Naive thymus-derived CD8-positive, alpha-beta T cell (primary cell): ENCODE results near the gene RAMACL. TPM values are rescaled to one million over a fixed set of nuclear protein-coding genes. Genes with fewer than 3 reads are reported as not detected.
A peak's percentile ranks its signal among the peaks of the same experiment; 100 is the strongest.

Experiments
- ATAC-seq, 2 donors: fragments of 150-1000 bp; cut with Tn5 transposase in 1 of 2; sonication (Bioruptor Pico), chemical (Tn5 transposase) in 1 of 2; 1 replicate in 1 of 2; 2 replicates in 1 of 2; pipeline ENCODE4 v1.10.0; 2021; ENCODE audit warnings: mild to moderate bottlenecking in 2 of 2, moderate library complexity in 2 of 2
- POLR2A ChIA-PET: fragments of 350-600 bp; sonication (Branson Sonifier 250); formaldehyde crosslinking; loops from one replicate; lab custom pipeline; 2021; ENCODE audit warnings: antibody characterized with exemption; lab: Charles Lee
- DNase-seq, 10 donors: peaks; one replicate each; pipeline versions ENCODE4 v3.0.0 to v3.0.0-alpha.2; 2020 to 2022
- H3K27ac Mint-ChIP-seq, 10 donors: one replicate each; pipeline ENCODE4 v1.8.0; 2020 to 2022; ENCODE audit warnings: mild to moderate bottlenecking in 10 of 10, mixed read lengths in 10 of 10, moderate library complexity in 4 of 10, inconsistent platforms in 1 of 10
- H3K27me3 Mint-ChIP-seq, 5 donors: one replicate each; pipeline ENCODE4 v1.8.0; 2021 to 2022; ENCODE audit warnings: mixed read lengths in 5 of 5
- H3K36me3 Mint-ChIP-seq, 3 donors: one replicate each; pipeline ENCODE4 v1.8.0; 2020 to 2022; ENCODE audit warnings: mixed read lengths in 3 of 3, mild to moderate bottlenecking in 2 of 3, inconsistent platforms in 1 of 3
- H3K4me1 Mint-ChIP-seq, 4 donors: one replicate each; pipeline ENCODE4 v1.8.0; 2021 to 2022; ENCODE audit warnings: mixed read lengths in 4 of 4
- H3K4me3 Mint-ChIP-seq, 10 donors: one replicate each; pipeline ENCODE4 v1.8.0; 2020 to 2022; ENCODE audit warnings: mild to moderate bottlenecking in 10 of 10, mixed read lengths in 10 of 10, moderate library complexity in 6 of 10, inconsistent platforms in 1 of 10
- H3K9me3 Mint-ChIP-seq, 9 donors: one replicate each; pipeline ENCODE4 v1.8.0; 2020 to 2022; ENCODE audit warnings: mixed read lengths in 9 of 9, mild to moderate bottlenecking in 3 of 9, inconsistent platforms in 1 of 9, moderate library complexity in 1 of 9
- polyA plus RNA-seq, 3 donors: library from polyadenylated mRNA; unstranded; fragments of 300-500 nt; fragmentation: Illumina TruSeq; gene quantifications; one replicate each; pipeline ENCODE4 v1.2.3, GENCODE V29; 2021
- total RNA-seq, 8 experiments: library from RNA in 2 of 8; stranded (reverse) in 2 of 8; gene quantifications; one replicate each; pipeline ENCODE4 v1.2.3 and lab custom pipeline; 2021 to 2026

Gene RAMACL
- total and polyA plus RNA-seq, 5 experiments from 2014 or later = 0.11 to 0.42 (median 0.33) TPM

DNA sequence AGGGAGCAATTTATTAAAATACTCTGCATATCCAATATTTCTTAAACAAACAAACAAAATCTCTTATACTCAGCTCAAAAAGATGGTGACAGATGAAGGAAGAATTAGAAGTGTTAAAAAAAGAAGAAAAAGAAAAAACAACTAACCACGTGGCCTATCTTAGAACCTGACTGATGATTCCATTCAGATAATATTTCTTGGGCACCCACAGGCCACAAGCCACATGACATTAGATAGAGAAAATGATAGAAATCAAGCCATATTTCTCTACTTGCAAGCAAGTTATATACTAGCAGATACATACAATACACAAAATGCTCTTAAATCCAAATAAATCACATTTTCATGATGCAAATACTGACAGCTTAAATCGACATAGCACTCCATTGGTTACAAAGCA is 14.5 kb upstream of the RAMACL start:
- DNase-seq (no peak), ATAC-seq (no peak)
- Mint-ChIP-seq H3K36me3 (peaks cover 0 to 2% (median 0%) of the 10 kb centered on the region in 3 donors), H3K4me3 (no peak overlapping the region), H3K27me3 (peaks cover 0 to 3% (median 1%) of the 10 kb centered on the region in 5 donors), H3K9me3 (no peaks in the 10 kb centered on the region), H3K4me1 (peaks cover 0 to 6% (median under 1%) of the 10 kb centered on the region in 4 donors), H3K27ac (no peak overlapping the region)
- POLR2A ChIA-PET = no interaction called here

DNA sequence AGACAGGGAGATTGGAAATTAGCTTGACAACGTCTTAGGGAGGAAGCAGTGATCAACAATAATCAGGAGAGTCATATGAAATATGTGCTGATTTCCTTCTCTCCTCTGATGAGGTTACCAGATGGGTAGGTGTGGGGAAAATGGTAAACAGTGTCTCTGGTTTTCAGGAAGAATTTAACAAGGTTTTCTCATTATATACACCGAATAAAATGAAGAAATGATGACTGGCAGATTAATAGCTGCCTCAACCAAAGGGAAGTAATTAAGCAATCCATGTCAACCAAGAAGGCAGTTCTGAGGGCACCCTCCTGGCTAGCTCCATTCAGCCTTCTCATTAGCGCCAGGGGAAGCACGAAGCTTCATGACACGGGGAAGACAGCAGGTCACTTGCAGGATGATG is 12.7 kb upstream of the RAMACL start:
- peaks cover 0 to 3% (median 1%) of the 10 kb centered on the region in 5 donors for H3K27me3 Mint-ChIP-seq
- H3K27ac Mint-ChIP-seq = no peak overlapping the region
- H3K36me3 Mint-ChIP-seq = peaks cover 0 to 4% (median 0%) of the 10 kb centered on the region in 3 donors

GRCh38 chr6:166598441-166599138 is 12.1 kb upstream of the RAMACL start:
- H3K9me3 Mint-ChIP-seq = no peaks in the 10 kb centered on the region
- H3K4me1 Mint-ChIP-seq = peaks cover 0 to 6% (median under 1%) of the 10 kb centered on the region in 4 donors
- ATAC-seq = no peak
- no peak overlapping the region for H3K27ac Mint-ChIP-seq
- DNase-seq = no peak
- H3K4me3 Mint-ChIP-seq = no peak overlapping the region
- H3K36me3 Mint-ChIP-seq = peaks cover 0 to 4% (median 0%) of the 10 kb centered on the region in 3 donors
- peaks cover 0 to 3% (median 1%) of the 10 kb centered on the region in 5 donors for H3K27me3 Mint-ChIP-seq
- POLR2A ChIA-PET = interaction anchor here (0.5 kb wide), 1 partner anchor 11 kb away, joined by 3 read pairs; no protein-coding TSS in a partner anchor

More for the DNA sequence above, 12.7 kb upstream of the RAMACL start:
- Mint-ChIP-seq H3K4me1 (peaks cover 0 to 6% (median under 1%) of the 10 kb centered on the region in 4 donors), H3K4me3 (no peak overlapping the region), H3K9me3 (no peaks in the 10 kb centered on the region)
- no peak for DNase-seq
- no peak for ATAC-seq
- POLR2A ChIA-PET = interaction anchor here (0.5 kb wide), 1 partner anchor 10 kb away, joined by 3 read pairs; no protein-coding TSS in a partner anchor

GRCh38 chr6:166597711-166598440 is 11.4 kb upstream of the RAMACL start:
- Mint-ChIP-seq H3K27me3 (peaks cover 0 to 3% (median 1%) of the 10 kb centered on the region in 5 donors), H3K27ac (peak overlapping the region in 1 of 10 donors; percentile 15), H3K36me3 (peaks cover 0 to 4% (median 0%) of the 10 kb centered on the region in 3 donors), H3K4me3 (no peak overlapping the region), H3K4me1 (peaks cover 0 to 6% (median under 1%) of the 10 kb centered on the region in 4 donors), H3K9me3 (no peaks in the 10 kb centered on the region)
- DNase-seq (no peak), ATAC-seq (no peak)
- POLR2A ChIA-PET = no interaction called here

DNA sequence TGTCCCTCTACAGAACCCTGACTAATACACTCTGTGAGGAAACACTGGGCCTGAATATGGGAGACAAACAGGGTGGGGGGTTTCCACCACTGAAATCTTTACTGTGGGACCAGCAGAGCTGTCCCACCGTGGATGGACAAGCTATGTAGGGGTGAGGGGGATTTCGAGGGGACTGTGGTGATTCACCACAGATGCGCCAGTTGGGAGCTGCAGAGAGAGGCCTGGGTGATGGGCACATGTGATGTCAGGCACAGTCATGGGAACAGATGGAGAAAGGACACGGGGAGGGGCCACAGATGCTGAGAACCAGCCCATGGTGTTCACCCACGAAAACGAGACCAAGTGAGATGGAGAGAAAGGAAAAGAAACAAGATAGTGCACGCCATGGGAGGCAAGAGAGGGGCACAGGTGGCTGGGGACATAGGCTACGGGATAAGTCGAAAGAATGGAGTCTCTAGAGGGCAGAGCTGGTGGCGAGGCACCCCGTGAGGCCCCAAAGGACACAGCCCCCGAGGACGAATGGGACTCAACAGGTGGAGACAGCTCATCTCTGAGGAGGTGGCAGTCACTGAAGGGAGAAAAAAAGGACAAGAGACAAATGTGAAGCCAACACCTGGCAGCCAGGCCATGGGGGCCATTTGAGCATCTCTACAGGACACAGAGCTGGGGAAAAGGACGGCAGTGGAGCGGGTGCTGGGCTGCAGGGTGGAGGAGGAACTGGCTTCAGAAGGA is 10.5 kb upstream of the RAMACL start:
- DNase-seq = no peak
- peaks cover 0 to 3% (median 0%) of the 10 kb centered on the region in 5 donors for H3K27me3 Mint-ChIP-seq
- H3K4me3 Mint-ChIP-seq = no peak overlapping the region
- H3K36me3 Mint-ChIP-seq = peaks cover 0 to 4% (median 0%) of the 10 kb centered on the region in 3 donors
- peaks cover 0 to 6% (median under 1%) of the 10 kb centered on the region in 4 donors for H3K4me1 Mint-ChIP-seq
- POLR2A ChIA-PET = no interaction called here
- no peak overlapping the region for H3K27ac Mint-ChIP-seq
- H3K9me3 Mint-ChIP-seq = no peaks in the 10 kb centered on the region
- ATAC-seq = no peak

DNA sequence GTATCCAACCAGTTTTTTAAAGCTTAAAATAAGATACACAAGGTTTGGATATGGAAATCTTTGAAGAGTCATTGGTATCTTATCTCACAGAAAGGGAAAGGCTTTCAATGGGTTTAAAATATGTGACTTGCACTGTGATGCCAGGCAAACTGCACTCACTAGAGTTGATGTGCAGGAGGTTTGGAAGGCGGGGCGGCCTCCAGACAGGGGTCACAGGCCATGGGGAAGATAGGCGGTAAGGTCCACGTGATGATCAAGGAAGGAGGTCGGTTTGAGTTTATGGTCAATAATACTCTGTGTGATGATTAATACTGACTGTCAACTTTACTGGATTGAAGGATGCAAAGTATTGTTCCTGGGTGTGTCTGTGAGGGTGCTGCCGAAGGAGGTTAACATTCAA is 9.5 kb upstream of the RAMACL start:
- peaks cover 0 to 4% (median 0%) of the 10 kb centered on the region in 3 donors for H3K36me3 Mint-ChIP-seq
- POLR2A ChIA-PET = no interaction called here
- no peak overlapping the region for H3K4me3 Mint-ChIP-seq
- H3K27me3 Mint-ChIP-seq = peaks cover 0 to 3% (median 0%) of the 10 kb centered on the region in 5 donors
- DNase-seq = no peak
- H3K9me3 Mint-ChIP-seq = no peaks in the 10 kb centered on the region
- peaks cover 0 to 6% (median under 1%) of the 10 kb centered on the region in 4 donors for H3K4me1 Mint-ChIP-seq
- no peak for ATAC-seq
- H3K27ac Mint-ChIP-seq = no peak overlapping the region

DNA sequence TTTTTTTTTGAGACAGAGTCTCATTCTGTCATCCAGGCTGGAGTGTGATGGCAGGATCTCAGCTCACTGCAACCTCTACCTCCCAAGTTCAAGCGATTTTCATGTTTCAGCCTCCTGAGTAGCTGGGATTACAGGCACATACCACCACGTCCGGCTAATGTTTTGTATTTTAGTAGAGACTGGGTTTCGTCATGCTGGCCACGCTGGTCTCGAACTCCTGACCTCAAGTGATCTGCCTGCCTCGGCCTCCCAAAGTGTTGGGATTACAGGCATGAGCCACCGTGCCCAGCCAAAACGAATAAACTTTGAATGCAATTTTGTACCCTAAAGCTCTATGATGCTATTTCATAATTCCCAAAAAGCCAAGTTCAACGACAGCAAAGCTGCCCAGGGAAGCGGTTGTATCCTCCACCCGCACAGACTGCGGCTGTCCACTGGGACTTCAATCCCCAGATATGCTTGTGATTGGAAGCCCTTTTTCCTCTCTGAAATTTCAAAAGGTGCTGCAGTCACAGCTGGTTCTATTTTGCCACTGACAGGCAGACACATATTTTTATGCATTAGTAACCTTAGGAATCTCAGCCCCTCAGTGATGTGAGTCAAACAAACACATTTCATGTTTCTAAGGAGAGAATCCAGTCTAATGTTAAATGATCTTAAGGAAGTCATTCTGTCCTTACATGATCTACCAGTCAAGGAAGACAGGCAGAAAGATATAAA is 8.7 kb upstream of the RAMACL start:
- POLR2A ChIA-PET = no interaction called here
- H3K27ac Mint-ChIP-seq = no peak overlapping the region

DNA sequence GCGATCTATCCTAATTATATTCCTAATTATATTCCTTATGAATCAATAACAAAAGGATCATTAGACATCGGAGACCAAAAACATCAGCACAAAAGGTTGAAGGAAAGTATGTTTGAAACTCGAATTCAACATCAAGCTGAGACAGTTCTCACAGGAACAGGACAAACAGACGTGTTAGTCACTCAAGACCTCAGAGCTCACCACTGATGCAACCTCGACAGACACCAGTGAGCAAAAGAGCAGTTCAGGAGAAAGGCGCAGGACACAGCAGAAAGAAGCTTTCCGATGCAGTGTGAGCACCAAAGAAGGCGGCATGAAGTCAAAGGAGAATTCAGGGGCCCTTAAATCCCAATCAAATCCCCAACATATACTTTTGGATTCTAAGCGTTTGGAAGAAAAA is 6.3 kb upstream of the RAMACL start:
- ATAC-seq = no peak
- H3K4me1 Mint-ChIP-seq = peaks cover 8 to 24% (median 8%) of the 10 kb centered on the region in 4 donors
- H3K36me3 Mint-ChIP-seq = peaks cover 0 to 2% (median 0%) of the 10 kb centered on the region in 3 donors
- H3K4me3 Mint-ChIP-seq = no peak overlapping the region
- H3K9me3 Mint-ChIP-seq = no peaks in the 10 kb centered on the region
- no peak overlapping the region for H3K27ac Mint-ChIP-seq
- H3K27me3 Mint-ChIP-seq = peaks cover 0 to 3% (median 0%) of the 10 kb centered on the region in 5 donors
- POLR2A ChIA-PET = interaction anchor here (1.1 kb wide), 1 partner anchor 9 kb away, joined by 3 read pairs; no protein-coding TSS in a partner anchor
- no peak for DNase-seq

More for the DNA sequence above, 8.7 kb upstream of the RAMACL start:
- peaks cover 0 to 2% (median 0%) of the 10 kb centered on the region in 3 donors for H3K36me3 Mint-ChIP-seq
- H3K4me3 Mint-ChIP-seq = no peak overlapping the region
- no peaks in the 10 kb centered on the region for H3K9me3 Mint-ChIP-seq
- no peak for DNase-seq
- peaks cover 0 to 3% (median 0%) of the 10 kb centered on the region in 5 donors for H3K27me3 Mint-ChIP-seq
- peaks cover 0 to 2% (median under 1%) of the 10 kb centered on the region in 4 donors for H3K4me1 Mint-ChIP-seq
- ATAC-seq = no peak

DNA sequence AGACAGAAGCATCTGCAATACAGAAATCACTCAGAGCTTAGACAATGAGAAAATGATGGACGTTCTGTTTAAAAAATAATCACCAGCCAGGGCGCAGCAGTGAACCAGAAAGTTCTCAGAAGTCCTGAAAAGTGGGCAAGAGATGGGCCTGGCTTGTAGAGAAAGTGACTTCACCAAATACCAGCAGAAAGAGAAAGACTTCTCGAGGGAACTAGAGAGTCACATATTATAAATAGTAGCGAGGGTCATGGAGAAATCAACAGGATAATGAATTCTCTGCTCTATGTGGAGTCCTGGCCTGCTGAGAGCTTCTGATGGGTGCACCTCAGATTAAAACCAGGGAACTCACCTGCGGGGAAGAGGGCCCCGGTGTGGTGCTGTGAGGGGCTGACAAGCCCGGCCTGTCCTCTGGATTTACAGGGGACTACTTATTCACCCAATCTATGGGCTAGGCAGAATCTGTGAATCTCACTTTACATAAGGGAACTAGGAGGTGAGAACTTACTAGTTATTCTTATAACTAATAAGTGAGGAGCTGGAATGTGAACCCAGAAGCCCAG is 5.6 kb upstream of the RAMACL start:
- Mint-ChIP-seq H3K9me3 (no peaks in the 10 kb centered on the region), H3K36me3 (peaks cover 0 to 2% (median 0%) of the 10 kb centered on the region in 3 donors), H3K27me3 (peaks cover 0 to 3% (median 0%) of the 10 kb centered on the region in 5 donors), H3K4me3 (no peak overlapping the region), H3K27ac (no peak overlapping the region), H3K4me1 (peaks cover 8 to 30% (median 8%) of the 10 kb centered on the region in 4 donors)
- ATAC-seq = no peak
- POLR2A ChIA-PET = no interaction called here
- no peak for DNase-seq

- ATAC-seq = no peak
- Mint-ChIP-seq H3K36me3 (peaks cover 0 to 2% (median 0%) of the 10 kb centered on the region in 3 donors), H3K4me1 (peaks cover 8 to 34% (median 8%) of the 10 kb centered on the region in 4 donors), H3K27me3 (no peaks in the 10 kb centered on the region), H3K9me3 (no peaks in the 10 kb centered on the region), H3K27ac (no peak overlapping the region), H3K4me3 (no peak overlapping the region)
- no peak for DNase-seq
- POLR2A ChIA-PET = no interaction called here
Measured at GRCh38 chr6:166591026-166591425, 4.5 kb upstream of the RAMACL start.

DNA sequence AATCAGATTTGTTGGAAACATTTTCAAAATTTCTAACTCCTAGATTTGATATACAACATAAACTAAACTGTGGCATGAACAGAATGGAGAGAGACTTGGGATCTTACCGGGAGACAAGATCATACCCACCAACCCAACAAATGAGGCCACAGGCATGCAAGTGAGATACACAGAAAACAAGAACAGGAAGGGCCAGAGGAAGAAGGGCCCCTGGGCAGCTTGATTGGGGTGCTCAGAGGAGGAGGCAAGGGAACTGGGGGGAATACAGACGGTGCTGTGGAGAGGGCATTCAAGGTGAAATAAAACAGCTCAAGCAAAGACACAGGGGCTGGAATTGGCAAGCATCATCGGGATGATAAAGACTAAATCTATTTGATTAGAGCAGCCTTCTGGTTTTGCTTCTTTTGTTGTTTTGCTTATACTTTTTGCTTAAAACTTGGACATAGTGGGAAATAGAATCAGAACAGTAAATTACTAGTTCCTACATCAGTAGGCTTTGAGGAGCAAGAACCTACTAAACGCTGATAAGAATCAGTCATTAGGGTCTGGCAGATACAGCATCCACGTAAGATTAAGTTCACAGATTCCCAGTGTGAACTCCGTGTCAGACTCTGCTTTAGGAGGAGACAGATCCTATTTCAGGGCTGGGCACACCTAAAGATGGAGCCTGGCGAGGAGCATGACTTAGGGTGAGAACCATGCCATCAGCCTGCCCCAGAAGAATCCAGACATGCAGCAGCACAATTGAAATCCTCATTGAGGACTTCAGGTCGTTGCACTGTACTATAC is 3.5 kb upstream of the RAMACL start:
- no peaks in the 10 kb centered on the region for H3K9me3 Mint-ChIP-seq
- ATAC-seq (no peak), DNase-seq (no peak)
- POLR2A ChIA-PET = no interaction called here
- no peaks in the 10 kb centered on the region for H3K27me3 Mint-ChIP-seq
- H3K36me3 Mint-ChIP-seq = no peaks in the 10 kb centered on the region
- peak overlapping the region in 1 of 10 donors; percentile 30 for H3K4me3 Mint-ChIP-seq
- peak overlapping the region in 1 of 10 donors; percentile 35 for H3K27ac Mint-ChIP-seq
- H3K4me1 Mint-ChIP-seq = peaks cover 7 to 34% (median 8%) of the 10 kb centered on the region in 4 donors
